ENCODE measurements around the gene POLRMT.
A peak's percentile ranks its signal among the peaks of the same experiment; 100 is the strongest.

The POLRMT gene

DNA sequence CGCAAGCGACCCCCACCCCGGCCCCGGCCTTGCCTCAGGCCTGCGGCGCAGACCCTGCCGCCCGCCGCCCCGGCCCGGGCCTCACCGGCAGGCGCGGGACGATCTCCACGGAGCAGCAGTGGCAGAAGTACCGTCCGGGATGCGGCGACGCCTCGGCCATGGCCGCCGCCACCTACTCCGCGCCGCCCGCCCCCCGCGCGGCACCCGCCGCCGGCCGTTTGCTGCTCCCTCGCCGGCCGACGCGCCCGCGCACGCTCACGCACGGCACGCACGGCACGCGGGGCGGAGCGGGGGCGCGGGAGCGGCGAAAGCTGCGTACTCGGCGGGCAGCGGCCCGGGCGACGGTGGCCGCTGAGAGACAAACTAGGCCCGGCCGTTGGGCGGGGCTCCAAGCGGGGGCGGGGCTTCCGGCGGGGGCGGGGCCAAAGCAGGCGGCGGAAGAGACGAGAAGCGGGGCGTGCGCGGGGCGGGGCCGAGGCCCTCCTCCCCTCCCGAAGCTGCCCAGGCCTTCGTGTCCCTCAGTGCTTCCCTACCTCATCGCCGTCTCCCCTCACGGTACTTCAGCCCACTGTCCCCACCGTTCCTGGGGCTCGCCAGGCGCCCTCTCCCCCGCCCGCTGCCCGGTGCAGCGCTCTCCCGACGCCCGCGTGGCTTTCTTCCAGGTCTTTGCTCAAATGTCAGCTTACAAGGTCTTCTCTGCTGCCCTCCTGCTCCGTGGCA is 29.8 kb upstream of the POLRMT start, which contains the start of gene RNF126:
Gene RNF126 (minus strand): TSS at position 253 of the 720 bp plus-strand sequence. CDS start 93 bp downstream, at position 160.
- DNase-seq = peak; percentile 84

GRCh38 chr19:662207-662961 is 29.0 kb upstream of the POLRMT start:
- DNase-seq = no peak

DNA sequence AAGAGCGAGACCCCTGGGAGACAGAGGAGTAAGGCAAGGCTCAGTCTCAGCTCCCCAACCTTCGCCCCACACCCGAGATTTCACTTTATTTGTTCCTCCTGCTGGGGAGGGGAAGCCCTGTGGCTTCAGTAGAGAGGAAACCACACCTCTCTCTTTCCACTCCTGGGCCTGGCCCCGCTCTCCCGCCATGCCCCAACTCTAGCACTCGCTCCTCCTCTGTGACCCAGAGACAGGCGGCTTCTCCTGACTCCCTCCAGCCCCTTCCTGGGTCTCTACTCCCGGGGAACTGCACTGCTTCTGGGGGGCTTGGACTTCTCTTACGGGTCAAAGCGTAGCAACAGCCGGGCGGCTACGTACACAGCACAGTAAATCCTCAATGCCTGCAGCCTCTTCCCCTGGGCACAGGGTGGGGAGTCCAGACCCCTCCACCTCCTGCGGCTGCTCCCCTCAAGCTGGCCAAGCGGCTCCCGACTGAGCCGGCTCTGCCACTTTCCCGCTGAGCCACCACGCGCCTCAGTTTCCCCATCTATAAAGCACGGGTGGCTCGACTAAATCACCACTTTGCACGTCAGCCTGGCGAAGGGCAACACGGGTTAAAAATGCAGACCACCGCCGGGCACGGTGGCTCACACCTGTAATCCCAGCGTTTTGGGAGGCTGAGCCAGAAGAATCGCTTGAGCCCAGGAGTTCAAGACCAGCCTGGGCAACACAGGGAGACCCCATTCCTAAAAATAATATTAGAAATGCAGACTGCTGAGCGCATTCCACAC is 28.3 kb upstream of the POLRMT start:
- DNase-seq = no peak

DNA sequence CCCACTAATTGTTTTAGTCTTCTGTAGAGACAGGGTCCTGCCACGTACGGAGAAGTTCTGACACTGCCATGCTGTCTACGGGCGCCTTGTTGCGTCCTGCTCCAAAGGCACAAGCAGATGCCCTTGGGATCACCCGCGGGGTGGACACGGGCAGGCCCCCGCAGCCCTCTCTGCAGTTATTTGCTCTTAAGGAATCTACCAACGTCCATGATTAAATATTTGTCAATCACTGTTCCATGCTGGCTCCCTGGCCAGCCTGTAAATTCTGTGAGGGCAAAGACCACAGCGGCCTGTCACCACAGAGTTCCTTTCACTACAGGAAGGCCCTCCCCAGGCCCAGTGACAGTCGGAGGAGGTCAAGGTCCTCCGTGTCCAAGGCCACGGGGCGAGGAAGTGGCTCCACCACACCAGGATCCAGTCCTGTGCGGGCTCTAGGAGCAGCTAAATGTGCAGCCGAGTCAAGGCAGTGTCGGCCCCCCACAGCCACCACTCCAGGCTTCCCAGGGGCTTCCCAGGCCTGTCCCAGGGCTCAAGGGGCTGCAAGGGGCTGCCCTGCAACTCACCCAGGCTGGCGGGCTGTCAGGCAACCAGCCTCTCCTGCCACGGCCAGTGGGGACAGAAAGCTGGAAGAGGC is 27.6 kb upstream of the POLRMT start:
- DNase-seq = no peak

DNA sequence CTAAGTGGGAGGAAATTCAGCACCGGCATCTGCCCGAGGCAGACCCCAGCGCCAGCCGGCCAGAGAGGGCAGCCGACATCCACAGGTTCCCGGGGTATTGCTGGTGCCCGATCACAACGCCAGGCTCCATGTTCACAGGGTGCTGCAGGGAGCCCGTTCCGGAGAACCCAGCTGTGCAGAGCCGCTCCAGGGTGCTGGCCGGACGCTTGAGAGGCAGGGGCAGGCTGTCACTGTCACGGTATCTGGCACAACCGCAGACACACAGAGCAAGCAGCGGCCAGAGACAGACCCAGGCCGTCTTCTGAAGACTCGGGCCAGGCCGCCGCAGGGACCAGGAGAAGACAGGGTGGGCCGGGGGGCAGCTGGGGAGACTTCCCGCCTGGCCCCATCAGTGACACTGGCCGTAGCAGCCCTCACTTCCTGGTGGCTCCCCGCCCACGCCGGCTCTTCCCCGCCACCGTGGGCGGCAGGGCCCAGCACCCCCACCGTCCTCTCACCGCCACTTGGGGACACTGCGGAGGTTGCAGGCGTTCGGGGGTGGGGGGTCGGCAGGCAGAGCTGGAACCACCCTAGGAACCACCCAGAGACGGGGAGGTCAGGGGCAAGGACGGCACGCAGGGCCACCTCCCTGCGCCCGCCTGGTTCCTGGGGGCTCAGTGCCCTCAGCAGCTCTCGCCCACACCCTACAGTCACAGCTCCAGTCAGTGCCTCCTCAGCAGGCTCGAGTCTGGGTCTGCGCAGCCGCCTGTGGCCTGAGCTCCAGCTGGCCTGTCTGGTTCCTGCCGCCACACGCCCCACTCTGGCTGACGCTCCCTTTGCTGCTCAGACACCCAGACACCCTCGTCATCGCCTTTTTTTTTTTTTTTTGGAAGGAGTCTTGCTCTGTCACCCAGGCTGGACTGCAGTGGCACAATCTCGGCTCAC is 25.8 kb upstream of the POLRMT start:
- no peak for DNase-seq

GRCh38 chr19:658059-658839 is 24.9 kb upstream of the POLRMT start:
- no peak for DNase-seq

- no peak for DNase-seq
These were observed 24.3 kb upstream of the POLRMT start for GRCh38 chr19:657611-658010.

DNA sequence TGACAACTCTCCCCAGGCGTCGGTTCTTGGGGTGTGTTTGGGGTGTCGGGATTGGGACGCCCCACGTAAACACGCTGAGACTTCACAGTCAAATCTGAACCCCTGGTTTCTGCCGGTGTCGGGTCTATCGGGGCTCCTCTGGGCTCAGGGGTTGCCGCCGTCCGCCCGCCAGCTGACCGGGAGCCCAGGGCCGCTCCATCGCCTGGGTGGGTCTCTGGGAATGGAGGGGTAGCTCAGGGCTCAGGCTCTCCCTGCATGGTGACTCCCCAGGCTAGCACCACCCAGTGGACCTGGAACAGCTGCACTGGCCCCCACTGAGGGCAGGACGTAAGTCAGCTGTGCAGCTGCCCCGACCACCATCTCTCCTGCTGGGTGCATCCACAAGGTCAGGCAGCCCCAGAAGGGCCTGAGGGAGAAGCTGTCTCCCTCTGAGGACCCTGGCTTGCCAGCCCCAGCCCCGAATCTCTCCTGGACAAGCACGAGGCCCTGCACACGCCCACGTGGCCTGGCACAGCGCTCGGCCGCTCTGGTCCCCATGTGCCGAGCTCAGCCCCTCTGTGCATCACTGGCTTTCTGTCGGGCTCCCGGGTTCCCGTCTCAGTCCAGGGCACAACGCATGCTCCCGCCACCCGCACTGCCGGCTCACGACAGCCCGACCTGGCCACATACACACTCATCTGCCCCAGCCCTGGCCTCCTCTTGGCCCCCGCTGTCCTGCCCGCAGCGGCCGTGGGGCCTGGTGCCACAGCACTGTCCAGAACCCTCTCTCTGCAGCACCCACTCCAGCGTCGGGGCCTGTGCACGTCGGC is 23.6 kb upstream of the POLRMT start:
- no peak for DNase-seq

DNA sequence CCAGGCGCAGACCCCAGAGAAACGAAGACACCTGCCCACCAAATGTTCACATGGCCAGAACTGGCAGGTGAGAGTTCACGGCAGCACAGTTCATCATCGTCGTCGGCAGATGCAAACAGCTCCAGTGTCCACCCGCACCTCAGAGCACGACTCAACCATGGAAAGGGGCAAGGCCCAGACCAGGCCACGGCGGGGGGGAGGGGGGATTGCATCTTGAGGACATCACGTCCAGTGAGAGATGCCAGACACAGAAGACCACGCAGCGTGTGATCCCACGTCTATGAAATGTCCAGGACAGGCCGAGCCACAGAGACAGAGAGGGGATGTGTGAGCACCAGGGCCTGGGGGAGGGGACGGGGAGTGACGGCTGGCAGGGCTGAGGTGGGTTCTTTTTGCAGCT is 22.4 kb upstream of the POLRMT start:
- no peak for DNase-seq

DNA sequence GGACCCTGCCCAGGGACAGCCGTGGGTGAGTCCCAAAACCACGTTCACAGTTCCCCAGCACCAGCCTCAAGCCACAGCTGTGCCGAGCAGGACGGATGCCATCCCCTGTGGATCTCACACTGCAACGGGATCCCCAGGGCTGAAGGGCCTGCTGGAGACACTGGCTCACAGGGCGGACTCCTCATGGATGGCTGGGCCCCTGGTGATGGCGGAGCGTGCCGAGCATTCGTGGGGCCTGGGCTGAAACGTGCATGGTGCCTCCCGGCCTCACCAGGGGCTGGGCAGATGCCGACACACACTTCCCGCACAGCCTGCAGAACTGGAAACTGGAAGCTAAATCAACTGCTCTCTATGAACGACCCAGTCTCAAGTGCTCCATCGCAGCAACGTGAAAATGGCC is 20.1 kb upstream of the POLRMT start:
- no peak for DNase-seq

DNA sequence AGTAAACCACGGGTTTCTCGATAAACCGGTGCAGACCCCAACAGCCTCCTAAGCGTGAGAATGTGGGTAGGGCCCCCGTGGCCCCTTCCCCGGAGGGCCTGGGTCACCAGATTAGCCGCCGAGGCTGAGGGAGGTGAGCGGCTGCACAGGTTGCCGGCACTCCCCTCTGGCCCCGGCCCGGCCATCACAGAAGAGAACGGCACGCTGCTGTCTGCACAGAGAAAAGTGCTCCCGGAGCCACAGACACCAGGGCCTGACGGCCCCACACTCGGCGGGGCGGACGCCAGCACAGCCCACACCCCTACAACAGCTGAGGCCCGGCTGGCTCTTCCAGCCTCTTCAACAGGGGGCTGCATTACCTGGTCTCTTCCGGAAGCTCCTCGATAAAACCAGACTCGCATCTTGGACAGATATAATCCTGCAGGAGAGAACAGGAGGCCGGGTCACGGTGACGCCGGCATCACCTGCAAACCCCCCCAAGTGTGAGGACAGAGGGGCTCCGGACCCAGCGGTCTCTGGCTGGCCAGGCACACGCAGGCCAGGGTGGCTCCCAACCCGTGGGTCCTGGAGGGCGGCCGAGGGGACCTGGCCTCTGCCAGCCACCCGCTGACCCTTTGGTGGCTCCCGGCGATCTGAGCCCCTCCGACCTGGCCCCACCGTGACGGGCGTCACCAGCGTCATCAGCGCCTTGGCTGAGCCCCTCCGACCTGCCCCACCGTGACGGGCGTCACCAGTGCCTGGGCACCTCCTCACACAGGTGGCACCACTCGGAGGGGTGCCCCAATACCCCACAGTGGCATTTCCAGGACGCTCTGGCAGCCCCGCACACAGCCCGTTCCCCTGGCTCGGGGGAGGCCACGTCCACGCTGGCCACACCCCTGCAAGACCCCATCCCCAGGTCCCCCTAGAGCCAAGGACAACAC is 19.4 kb upstream of the POLRMT start:
- no peak for DNase-seq

DNA sequence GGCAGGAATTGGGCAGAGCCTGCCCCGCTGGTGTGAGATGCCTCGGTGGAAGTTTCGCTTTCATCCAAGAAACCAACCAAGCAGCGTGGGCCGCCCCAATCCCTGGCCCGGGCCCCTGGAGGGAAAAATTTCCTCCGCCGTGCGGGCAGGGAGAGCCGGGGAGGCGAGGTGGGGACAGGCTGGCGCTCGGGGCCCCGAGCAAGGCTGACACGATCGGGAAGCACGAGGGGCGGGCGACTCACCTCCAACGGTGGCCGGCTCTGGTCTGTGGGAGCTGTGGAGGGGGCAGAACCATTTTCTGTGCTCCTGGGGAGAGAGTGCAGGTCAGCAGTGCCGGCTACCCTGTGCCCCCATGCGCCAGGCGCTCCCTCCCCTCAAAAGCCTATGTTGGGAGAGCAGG is 18.7 kb upstream of the POLRMT start:
- no peak for DNase-seq

- DNase-seq = no peak
These were observed 17.9 kb upstream of the POLRMT start for GRCh38 chr19:651114-651818.

GRCh38 chr19:650121-650520 is 16.8 kb upstream of the POLRMT start:
- no peak for DNase-seq

- DNase-seq = no peak
These were observed 15.8 kb upstream of the POLRMT start for GRCh38 chr19:648904-649801.

- no peak for DNase-seq
These were observed 15.0 kb upstream of the POLRMT start for GRCh38 chr19:648305-648704.

GRCh38 chr19:647566-648284 is 14.4 kb upstream of the POLRMT start:
- no peak for DNase-seq
